ENCODE measurements around the gene SAXO1. TPM values are rescaled to one million over a fixed set of nuclear protein-coding genes. Genes with fewer than 3 reads are reported as not detected.

SAXO1 gene
- total RNA-seq, 5 donors from 2014 or later (not counting 1 experiment from before 2014, with no cell fraction given): 0.19 to 0.79 (median 0.41) TPM; not detected in 1

DNA sequence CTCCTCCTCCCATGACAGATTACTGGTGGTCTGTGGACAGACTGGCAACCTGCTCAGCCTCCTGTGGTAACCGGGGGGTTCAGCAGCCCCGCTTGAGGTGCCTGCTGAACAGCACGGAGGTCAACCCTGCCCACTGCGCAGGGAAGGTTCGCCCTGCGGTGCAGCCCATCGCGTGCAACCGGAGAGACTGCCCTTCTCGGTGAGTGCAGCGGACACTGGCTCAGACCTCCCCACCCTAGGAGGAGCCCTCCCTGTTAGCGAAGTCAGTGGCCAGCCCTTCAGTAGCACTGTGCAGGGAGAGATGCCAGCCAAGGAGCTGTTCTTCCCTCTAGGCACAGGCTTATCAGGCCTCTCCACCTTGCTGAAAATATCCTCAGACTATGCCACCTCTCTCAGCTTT, 143.5 kb downstream of the SAXO1 start:
- H3K4me1 Mint-ChIP-seq: no peaks in the 10 kb centered on the region
- H3K9me3 ChIP-seq: no peaks in the 10 kb centered on the region
- ATAC-seq (replicated peaks in 1 of 4) (no peak), DNase-seq (no peak)
- no peaks in the 10 kb centered on the region for H3K27me3 ChIP-seq (replicated peaks in 1 of 2; ENCODE audit: control insufficient read depth in 2 of 2, extremely low read depth in 1 of 2, insufficient read depth in 2 of 2, low read length in 1 of 2)
- ChIA-PET POLR2A (no interaction called here), CTCF (no interaction called here)
- no peak overlapping the region for H3K27ac ChIP-seq (ENCODE audit: low read length)
- H3K4me1 ChIP-seq (ENCODE audit: control insufficient read depth in 1 of 2, extremely low read depth in 1 of 2, insufficient read depth in 2 of 2, low read length in 2 of 2): no peaks in the 10 kb centered on the region
- 93% methylated on average over 11 of the region's 12 CpGs for WGBS (ENCODE audit: insufficient coverage)
- H3K27ac Mint-ChIP-seq: no peak overlapping the region
- H3K9me3 Mint-ChIP-seq: peaks cover under 1 to 11% (median 4%) of the 10 kb centered on the region in 3 donors
- no peak overlapping the region for H3K4me3 ChIP-seq (ENCODE audit: control insufficient read depth in 1 of 2, extremely low read depth in 1 of 2, low read length in 1 of 2)
- no peak overlapping the region for H3K4me3 Mint-ChIP-seq
- H3K27me3 Mint-ChIP-seq: peaks cover 4 to 5% of the 10 kb centered on the region in 2 donors
- H3K36me3 Mint-ChIP-seq: no peaks in the 10 kb centered on the region
- H3K36me3 ChIP-seq (ENCODE audit: control insufficient read depth in 2 of 2, extremely low read depth in 1 of 2, insufficient read depth in 1 of 2, low read length in 1 of 2): no peaks in the 10 kb centered on the region

DNA sequence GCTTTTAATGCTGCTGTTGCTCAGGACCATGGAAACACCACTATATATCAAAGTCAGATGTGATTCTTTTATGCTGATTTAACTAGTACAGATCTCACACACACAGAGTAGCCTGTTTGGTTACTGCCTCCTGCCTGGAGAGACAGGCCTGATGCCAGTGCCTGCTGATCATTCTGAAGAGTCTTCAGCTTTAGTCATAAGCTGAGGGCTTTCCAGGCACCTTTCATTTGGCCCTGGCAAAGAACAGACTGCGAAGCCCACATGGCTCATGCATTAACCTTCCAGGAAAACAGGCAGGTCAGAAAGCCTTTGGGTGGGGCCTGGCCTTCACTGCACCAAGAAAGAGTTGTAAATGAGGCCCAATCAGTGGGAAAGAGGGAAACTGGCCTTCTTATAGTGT, 144.7 kb downstream of the SAXO1 start:
- ChIA-PET CTCF (no interaction called here), POLR2A (no interaction called here)
- H3K4me1 ChIP-seq (ENCODE audit: control insufficient read depth in 1 of 2, extremely low read depth in 1 of 2, insufficient read depth in 2 of 2, low read length in 2 of 2): no peaks in the 10 kb centered on the region
- Mint-ChIP-seq H3K4me1 (no peaks in the 10 kb centered on the region), H3K9me3 (peaks cover 0 to 9% (median 3%) of the 10 kb centered on the region in 3 donors), H3K36me3 (no peaks in the 10 kb centered on the region), H3K4me3 (no peak overlapping the region), H3K27ac (no peak overlapping the region), H3K27me3 (peaks cover 5 to 8% of the 10 kb centered on the region in 2 donors)
- H3K36me3 ChIP-seq (ENCODE audit: control insufficient read depth in 2 of 2, extremely low read depth in 1 of 2, insufficient read depth in 1 of 2, low read length in 1 of 2): no peaks in the 10 kb centered on the region
- no peaks in the 10 kb centered on the region for H3K27me3 ChIP-seq (replicated peaks in 1 of 2; ENCODE audit: control insufficient read depth in 2 of 2, extremely low read depth in 1 of 2, insufficient read depth in 2 of 2, low read length in 1 of 2)
- DNase-seq: no peak
- 64% methylated on average over 1 of the region's 1 CpG for whole genome bisulfite sequencing (ENCODE audit: insufficient coverage)
- H3K27ac ChIP-seq (ENCODE audit: low read length): no peak overlapping the region
- H3K4me3 ChIP-seq (ENCODE audit: control insufficient read depth in 1 of 2, extremely low read depth in 1 of 2, low read length in 1 of 2): no peak overlapping the region
- no peaks in the 10 kb centered on the region for H3K9me3 ChIP-seq
- ATAC-seq (replicated peaks in 1 of 4): no peak

DNA sequence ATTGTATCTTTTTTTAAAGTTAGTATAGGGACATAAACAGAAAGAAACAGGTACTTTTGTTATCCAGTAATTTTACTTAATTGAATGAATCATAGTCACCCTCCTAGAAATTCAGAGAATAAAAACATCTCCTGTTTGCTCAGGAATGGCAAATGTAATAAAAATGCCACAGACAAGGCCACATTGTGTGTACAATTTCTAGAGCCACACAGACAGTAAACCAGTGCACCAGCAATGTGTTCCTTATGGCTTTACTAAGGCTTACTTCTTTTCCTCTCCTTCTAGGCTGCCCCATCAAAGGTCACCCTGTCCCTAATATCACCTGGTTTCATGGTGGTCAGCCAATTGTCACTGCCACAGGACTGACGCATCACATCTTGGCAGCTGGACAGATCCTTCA, 145.5 kb downstream of the SAXO1 start:
- Mint-ChIP-seq H3K27me3 (peaks cover 5 to 10% of the 10 kb centered on the region in 2 donors), H3K4me3 (no peak overlapping the region), H3K36me3 (no peaks in the 10 kb centered on the region), H3K9me3 (peaks cover 0 to 7% (median 6%) of the 10 kb centered on the region in 3 donors), H3K4me1 (no peaks in the 10 kb centered on the region), H3K27ac (no peak overlapping the region)
- WGBS (ENCODE audit: insufficient coverage): 100% methylated on average over 1 of the region's 1 CpG
- no peaks in the 10 kb centered on the region for H3K36me3 ChIP-seq (ENCODE audit: control insufficient read depth in 2 of 2, extremely low read depth in 1 of 2, insufficient read depth in 1 of 2, low read length in 1 of 2)
- POLR2A ChIA-PET: no interaction called here
- no peaks in the 10 kb centered on the region for H3K27me3 ChIP-seq (replicated peaks in 1 of 2; ENCODE audit: control insufficient read depth in 2 of 2, extremely low read depth in 1 of 2, insufficient read depth in 2 of 2, low read length in 1 of 2)
- H3K9me3 ChIP-seq: no peaks in the 10 kb centered on the region
- H3K4me3 ChIP-seq (ENCODE audit: control insufficient read depth in 1 of 2, extremely low read depth in 1 of 2, low read length in 1 of 2): no peak overlapping the region
- H3K4me1 ChIP-seq (ENCODE audit: control insufficient read depth in 1 of 2, extremely low read depth in 1 of 2, insufficient read depth in 2 of 2, low read length in 2 of 2): no peaks in the 10 kb centered on the region
- DNase-seq: no peak
- ATAC-seq (replicated peaks in 1 of 4): no peak
- CTCF ChIA-PET: no interaction called here
- no peak overlapping the region for H3K27ac ChIP-seq (ENCODE audit: low read length)

DNA sequence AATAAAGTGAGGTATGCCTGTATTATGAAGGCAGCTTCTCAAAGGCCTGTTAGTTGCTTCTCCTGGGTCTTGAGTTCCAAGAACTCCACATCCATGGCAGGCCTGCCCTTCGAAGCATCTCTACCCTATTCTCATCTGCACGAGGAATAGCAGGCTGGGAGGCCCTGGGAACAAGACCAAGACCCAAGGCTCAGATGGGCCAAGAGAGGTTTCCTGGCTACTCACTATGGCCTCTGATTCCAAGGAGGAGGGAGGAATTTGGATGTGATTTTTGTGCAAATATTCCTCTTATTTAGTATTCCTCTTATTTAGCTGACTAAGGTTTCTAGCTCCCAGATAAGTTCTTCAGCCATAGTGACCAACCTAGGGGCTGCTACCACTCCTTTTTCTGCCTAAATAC, 151.3 kb downstream of the SAXO1 start:
- H3K4me3 Mint-ChIP-seq: no peak overlapping the region
- Histone ChIP-seq H3K27ac (ENCODE audit: low read length) (no peak overlapping the region), H3K27me3 (replicated peaks in 1 of 2; ENCODE audit: control insufficient read depth in 2 of 2, extremely low read depth in 1 of 2, insufficient read depth in 2 of 2, low read length in 1 of 2) (peaks cover 0 to 5% of the 10 kb centered on the region in 2 experiments), H3K9me3 (no peaks in the 10 kb centered on the region), H3K36me3 (ENCODE audit: control insufficient read depth in 2 of 2, extremely low read depth in 1 of 2, insufficient read depth in 1 of 2, low read length in 1 of 2) (no peaks in the 10 kb centered on the region), H3K4me3 (ENCODE audit: control insufficient read depth in 1 of 2, extremely low read depth in 1 of 2, low read length in 1 of 2) (no peak overlapping the region), H3K4me1 (ENCODE audit: control insufficient read depth in 1 of 2, extremely low read depth in 1 of 2, insufficient read depth in 2 of 2, low read length in 2 of 2) (no peaks in the 10 kb centered on the region)
- no CpG with 5 or more reads among the region's 2 CpGs for WGBS (ENCODE audit: insufficient coverage)
- H3K9me3 Mint-ChIP-seq: peaks cover 0 to 7% (median 6%) of the 10 kb centered on the region in 3 donors
- no peak for ATAC-seq (replicated peaks in 1 of 4)
- CTCF ChIA-PET: no interaction called here
- POLR2A ChIA-PET: no interaction called here
- no peak for DNase-seq
- no peaks in the 10 kb centered on the region for H3K36me3 Mint-ChIP-seq
- no peak overlapping the region for H3K27ac Mint-ChIP-seq
- H3K27me3 Mint-ChIP-seq: peaks cover 13 to 35% of the 10 kb centered on the region in 2 donors
- H3K4me1 Mint-ChIP-seq: no peaks in the 10 kb centered on the region

DNA sequence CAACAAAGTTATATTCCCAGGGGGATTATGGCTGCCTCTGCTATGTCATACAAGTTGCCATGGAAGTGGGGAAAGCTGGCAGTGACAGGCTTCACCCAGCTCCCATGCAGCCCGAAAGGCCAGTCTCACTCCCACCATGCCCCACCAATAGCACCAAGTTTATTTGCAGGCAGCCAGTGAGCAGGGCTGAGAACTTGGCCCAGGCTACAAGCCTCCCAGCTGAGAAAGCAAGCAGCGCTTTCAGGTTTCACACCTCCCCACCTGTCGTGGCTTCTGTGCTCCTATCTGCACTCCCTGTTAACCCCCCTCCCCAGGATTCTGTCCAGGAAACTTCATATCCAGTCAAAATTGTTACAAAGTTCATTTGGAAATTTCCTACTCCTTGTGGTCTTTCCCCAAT, 155.0 kb downstream of the SAXO1 start:
- CTCF ChIA-PET: no interaction called here
- H3K36me3 ChIP-seq (ENCODE audit: control insufficient read depth in 2 of 2, extremely low read depth in 1 of 2, insufficient read depth in 1 of 2, low read length in 1 of 2): no peaks in the 10 kb centered on the region
- H3K4me1 Mint-ChIP-seq: no peaks in the 10 kb centered on the region
- POLR2A ChIA-PET: no interaction called here
- DNase-seq (no peak), ATAC-seq (replicated peaks in 1 of 4) (no peak)
- no peaks in the 10 kb centered on the region for H3K36me3 Mint-ChIP-seq
- H3K9me3 ChIP-seq: no peaks in the 10 kb centered on the region
- H3K27me3 ChIP-seq (replicated peaks in 1 of 2; ENCODE audit: control insufficient read depth in 2 of 2, extremely low read depth in 1 of 2, insufficient read depth in 2 of 2, low read length in 1 of 2): peaks cover 0 to 5% of the 10 kb centered on the region in 2 experiments
- no peak overlapping the region for H3K4me3 Mint-ChIP-seq
- peaks cover 11 to 29% of the 10 kb centered on the region in 2 donors for H3K27me3 Mint-ChIP-seq
- H3K27ac ChIP-seq (ENCODE audit: low read length): no peak overlapping the region
- WGBS (ENCODE audit: insufficient coverage): 84% methylated on average over 3 of the region's 3 CpGs
- H3K4me1 ChIP-seq (ENCODE audit: control insufficient read depth in 1 of 2, extremely low read depth in 1 of 2, insufficient read depth in 2 of 2, low read length in 2 of 2): no peaks in the 10 kb centered on the region
- no peak overlapping the region for H3K27ac Mint-ChIP-seq
- H3K9me3 Mint-ChIP-seq: peaks cover 0 to under 1% (median 0%) of the 10 kb centered on the region in 3 donors
- H3K4me3 ChIP-seq (ENCODE audit: control insufficient read depth in 1 of 2, extremely low read depth in 1 of 2, low read length in 1 of 2): no peak overlapping the region

Other genes starting within 250 kb of the SAXO1 start
- 10 to 100 TPM; 25.0 to 55.3 (median 42.0) TPM for gene RRAGA, start 16.2 kb upstream of the SAXO1 start, total RNA-seq
- gene HAUS6, start 69.7 kb upstream of the SAXO1 start, total RNA-seq: 10 to 100 TPM in 4 of 5 donors, 1 to 10 TPM in 1; 8.7 to 17.0 (median 15.1) TPM
- gene PLIN2, start 94.3 kb upstream of the SAXO1 start, total RNA-seq: 10 to 100 TPM; 15.6 to 47.3 (median 38.7) TPM
- 10 to 100 TPM; 49.6 to 55.7 (median 53.3) TPM for gene DENND4C, start 197.5 kb upstream of the SAXO1 start, total RNA-seq